Measurements from ENCODE around the gene PRICKLE1.

DNA sequence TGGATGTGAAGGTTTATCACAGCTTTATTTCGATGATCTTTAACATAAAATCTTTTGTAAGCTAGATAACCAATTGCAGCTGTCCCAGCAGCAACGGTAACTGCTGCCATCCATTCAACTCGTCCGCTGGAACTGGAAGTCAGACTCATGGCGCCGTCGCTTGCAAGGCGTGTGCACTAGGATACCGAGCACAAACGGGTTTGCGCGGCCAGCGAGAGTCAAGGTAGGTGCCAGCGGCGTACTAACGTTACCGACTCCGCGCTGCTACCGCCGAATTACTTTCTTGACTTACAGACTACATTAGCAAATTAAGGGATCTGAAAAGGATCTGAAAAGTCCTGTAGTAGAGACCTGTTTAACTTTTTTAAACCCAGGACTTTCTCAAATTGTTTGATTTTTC, 47.4 kb upstream of the PRICKLE1 start:
- TF ChIP-seq SIN3A (IDR thresholded peaks at IDR 0.05; ENCODE audit: borderline replicate concordance, insufficient read depth, low read length) (no peak), POLR2AphosphoS5 (IDR thresholded peaks at IDR 0.05; ENCODE audit: low read depth, low read length) (no peak)
- TF ChIP-seq, protein P1, sequence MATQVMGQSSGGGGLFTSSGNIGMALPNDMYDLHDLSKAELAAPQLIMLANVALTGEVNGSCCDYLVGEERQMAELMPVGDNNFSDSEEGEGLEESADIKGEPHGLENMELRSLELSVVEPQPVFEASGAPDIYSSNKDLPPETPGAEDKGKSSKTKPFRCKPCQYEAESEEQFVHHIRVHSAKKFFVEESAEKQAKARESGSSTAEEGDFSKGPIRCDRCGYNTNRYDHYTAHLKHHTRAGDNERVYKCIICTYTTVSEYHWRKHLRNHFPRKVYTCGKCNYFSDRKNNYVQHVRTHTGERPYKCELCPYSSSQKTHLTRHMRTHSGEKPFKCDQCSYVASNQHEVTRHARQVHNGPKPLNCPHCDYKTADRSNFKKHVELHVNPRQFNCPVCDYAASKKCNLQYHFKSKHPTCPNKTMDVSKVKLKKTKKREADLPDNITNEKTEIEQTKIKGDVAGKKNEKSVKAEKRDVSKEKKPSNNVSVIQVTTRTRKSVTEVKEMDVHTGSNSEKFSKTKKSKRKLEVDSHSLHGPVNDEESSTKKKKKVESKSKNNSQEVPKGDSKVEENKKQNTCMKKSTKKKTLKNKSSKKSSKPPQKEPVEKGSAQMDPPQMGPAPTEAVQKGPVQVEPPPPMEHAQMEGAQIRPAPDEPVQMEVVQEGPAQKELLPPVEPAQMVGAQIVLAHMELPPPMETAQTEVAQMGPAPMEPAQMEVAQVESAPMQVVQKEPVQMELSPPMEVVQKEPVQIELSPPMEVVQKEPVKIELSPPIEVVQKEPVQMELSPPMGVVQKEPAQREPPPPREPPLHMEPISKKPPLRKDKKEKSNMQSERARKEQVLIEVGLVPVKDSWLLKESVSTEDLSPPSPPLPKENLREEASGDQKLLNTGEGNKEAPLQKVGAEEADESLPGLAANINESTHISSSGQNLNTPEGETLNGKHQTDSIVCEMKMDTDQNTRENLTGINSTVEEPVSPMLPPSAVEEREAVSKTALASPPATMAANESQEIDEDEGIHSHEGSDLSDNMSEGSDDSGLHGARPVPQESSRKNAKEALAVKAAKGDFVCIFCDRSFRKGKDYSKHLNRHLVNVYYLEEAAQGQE (IDR thresholded peaks at IDR 0.05; ENCODE audit: insufficient read depth in 1 of 2, low read depth in 2 of 2, low read length in 2 of 2): no peak
